ENCODE data around the gene NET1.

DNA sequence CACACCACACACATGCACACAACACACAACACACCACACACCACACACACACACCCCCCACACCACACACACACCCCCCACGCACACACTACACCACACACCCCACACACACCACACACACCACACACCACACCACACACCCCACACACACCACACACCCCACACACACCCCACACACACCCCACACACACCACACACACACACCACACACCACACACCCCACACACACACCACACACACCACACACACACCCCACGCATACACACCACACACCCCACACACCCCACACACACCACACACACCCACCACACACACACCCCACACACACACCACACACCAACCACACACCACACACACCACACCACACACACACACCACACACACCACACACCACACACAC, 31.2 kb upstream of the NET1 start:
- no peak for TF ChIP-seq POLR2A (IDR thresholded peaks at IDR 0.05; ENCODE audit: low read depth)
- TF ChIP-seq POLR2AphosphoS5 (IDR thresholded peaks at IDR 0.05), result no peak
- TF ChIP-seq, protein P1, sequence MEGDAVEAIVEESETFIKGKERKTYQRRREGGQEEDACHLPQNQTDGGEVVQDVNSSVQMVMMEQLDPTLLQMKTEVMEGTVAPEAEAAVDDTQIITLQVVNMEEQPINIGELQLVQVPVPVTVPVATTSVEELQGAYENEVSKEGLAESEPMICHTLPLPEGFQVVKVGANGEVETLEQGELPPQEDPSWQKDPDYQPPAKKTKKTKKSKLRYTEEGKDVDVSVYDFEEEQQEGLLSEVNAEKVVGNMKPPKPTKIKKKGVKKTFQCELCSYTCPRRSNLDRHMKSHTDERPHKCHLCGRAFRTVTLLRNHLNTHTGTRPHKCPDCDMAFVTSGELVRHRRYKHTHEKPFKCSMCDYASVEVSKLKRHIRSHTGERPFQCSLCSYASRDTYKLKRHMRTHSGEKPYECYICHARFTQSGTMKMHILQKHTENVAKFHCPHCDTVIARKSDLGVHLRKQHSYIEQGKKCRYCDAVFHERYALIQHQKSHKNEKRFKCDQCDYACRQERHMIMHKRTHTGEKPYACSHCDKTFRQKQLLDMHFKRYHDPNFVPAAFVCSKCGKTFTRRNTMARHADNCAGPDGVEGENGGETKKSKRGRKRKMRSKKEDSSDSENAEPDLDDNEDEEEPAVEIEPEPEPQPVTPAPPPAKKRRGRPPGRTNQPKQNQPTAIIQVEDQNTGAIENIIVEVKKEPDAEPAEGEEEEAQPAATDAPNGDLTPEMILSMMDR (IDR thresholded peaks at IDR 0.05), result no peak
- no peak for TF ChIP-seq EP300 (IDR thresholded peaks at IDR 0.05)

All from esophagus muscularis mucosa (tissue), 4 donors.